ENCODE data around the gene EFNA4. TPM values are rescaled to one million over a fixed set of nuclear protein-coding genes. Genes with fewer than 3 reads are reported as not detected.

EFNA4 gene
- total RNA-seq, 1 experiment from 2014 or later, result 17.0 TPM

GRCh38 chr1:155086128-155086741, 22.7 kb downstream of the EFNA4 start:
- peak overlapping the region; percentile 69 for H3K4me3 ChIP-seq (ENCODE audit: low read depth, low read length, poor library complexity, severe bottlenecking)
- intact Hi-C loops (cut with micrococcal nuclease; ENCODE audit: unreplicated experiment), result no loop called here
- POLR2A ChIA-PET (ENCODE audit: low non-redundant PET), result interaction anchor here (0.5 kb wide), 1 partner anchor 124 kb away, joined by 4 read pairs; no protein-coding TSS in a partner anchor
- H3K27me3 ChIP-seq (replicated peaks; ENCODE audit: insufficient read depth, low read depth, low read length, poor library complexity), result peaks cover 13% of the 10 kb centered on the region
- BruUV-seq (replicated peaks), result no TSS peak
- H3K27ac ChIP-seq (ENCODE audit: low read depth, low read length, poor library complexity, severe bottlenecking), result no peak overlapping the region
- H3K4me1 ChIP-seq (ENCODE audit: insufficient read depth, low read length, poor library complexity, severe bottlenecking), result peaks cover 29% of the 10 kb centered on the region
- CTCF ChIA-PET, result interaction anchor here (1.5 to 2.1 kb wide), 4 partner anchors 24 to 87 kb away, joined by 5 to 35 read pairs (median 11); partner anchors contain the start of genes EFNA4 and KRTCAP2
- no peak for TF ChIP-seq EZH2 (IDR thresholded peaks at IDR 0.05; ENCODE audit: borderline replicate concordance, low read depth, low read length, poor library complexity, severe bottlenecking)
- TF ChIP-seq, protein P1, sequence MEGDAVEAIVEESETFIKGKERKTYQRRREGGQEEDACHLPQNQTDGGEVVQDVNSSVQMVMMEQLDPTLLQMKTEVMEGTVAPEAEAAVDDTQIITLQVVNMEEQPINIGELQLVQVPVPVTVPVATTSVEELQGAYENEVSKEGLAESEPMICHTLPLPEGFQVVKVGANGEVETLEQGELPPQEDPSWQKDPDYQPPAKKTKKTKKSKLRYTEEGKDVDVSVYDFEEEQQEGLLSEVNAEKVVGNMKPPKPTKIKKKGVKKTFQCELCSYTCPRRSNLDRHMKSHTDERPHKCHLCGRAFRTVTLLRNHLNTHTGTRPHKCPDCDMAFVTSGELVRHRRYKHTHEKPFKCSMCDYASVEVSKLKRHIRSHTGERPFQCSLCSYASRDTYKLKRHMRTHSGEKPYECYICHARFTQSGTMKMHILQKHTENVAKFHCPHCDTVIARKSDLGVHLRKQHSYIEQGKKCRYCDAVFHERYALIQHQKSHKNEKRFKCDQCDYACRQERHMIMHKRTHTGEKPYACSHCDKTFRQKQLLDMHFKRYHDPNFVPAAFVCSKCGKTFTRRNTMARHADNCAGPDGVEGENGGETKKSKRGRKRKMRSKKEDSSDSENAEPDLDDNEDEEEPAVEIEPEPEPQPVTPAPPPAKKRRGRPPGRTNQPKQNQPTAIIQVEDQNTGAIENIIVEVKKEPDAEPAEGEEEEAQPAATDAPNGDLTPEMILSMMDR (conservative IDR thresholded peaks at IDR 0.05; ENCODE audit: low read depth, low read length), result peak; percentile 97
- H3K9me3 ChIP-seq (ENCODE audit: low read depth, low read length, poor library complexity, severe bottlenecking), result no peaks in the 10 kb centered on the region
- peak; percentile 82 for DNase-seq (ENCODE audit: low spot score)
- H3K36me3 ChIP-seq (ENCODE audit: insufficient read depth, low read length, poor library complexity, severe bottlenecking), result no peaks in the 10 kb centered on the region

DNA sequence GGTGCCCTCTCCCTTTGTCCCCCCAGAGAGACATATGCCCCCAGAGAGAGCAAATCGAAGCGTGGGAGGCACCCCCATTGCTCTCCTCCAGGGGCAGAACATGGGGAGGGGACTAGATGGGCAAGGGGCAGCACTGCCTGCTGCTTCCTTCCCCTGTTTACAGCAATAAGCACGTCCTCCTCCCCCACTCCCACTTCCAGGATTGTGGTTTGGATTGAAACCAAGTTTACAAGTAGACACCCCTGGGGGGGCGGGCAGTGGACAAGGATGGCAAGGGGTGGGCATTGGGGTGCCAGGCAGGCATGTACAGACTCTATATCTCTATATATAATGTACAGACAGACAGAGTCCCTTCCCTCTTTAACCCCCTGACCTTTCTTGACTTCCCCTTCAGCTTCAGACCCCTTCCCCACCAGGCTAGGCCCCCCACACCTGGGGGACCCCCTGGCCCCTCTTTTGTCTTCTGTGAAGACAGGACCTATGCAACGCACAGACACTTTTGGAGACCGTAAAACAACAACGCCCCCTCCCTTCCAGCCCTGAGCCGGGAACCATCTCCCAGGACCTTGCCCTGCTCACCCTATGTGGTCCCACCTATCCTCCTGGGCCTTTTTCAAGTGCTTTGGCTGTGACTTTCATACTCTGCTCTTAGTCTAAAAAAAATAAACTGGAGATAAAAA, 23.5 kb downstream of the EFNA4 start:
- Histone ChIP-seq H3K4me3 (ENCODE audit: low read depth, low read length, poor library complexity, severe bottlenecking) (no peak overlapping the region), H3K36me3 (ENCODE audit: insufficient read depth, low read length, poor library complexity, severe bottlenecking) (no peaks in the 10 kb centered on the region), H3K27ac (ENCODE audit: low read depth, low read length, poor library complexity, severe bottlenecking) (no peak overlapping the region), H3K9me3 (ENCODE audit: low read depth, low read length, poor library complexity, severe bottlenecking) (no peaks in the 10 kb centered on the region), H3K27me3 (replicated peaks; ENCODE audit: insufficient read depth, low read depth, low read length, poor library complexity) (peaks cover 6% of the 10 kb centered on the region), H3K4me1 (ENCODE audit: insufficient read depth, low read length, poor library complexity, severe bottlenecking) (peaks cover 22% of the 10 kb centered on the region)
- TF ChIP-seq, protein P1 (conservative IDR thresholded peaks at IDR 0.05; ENCODE audit: low read depth, low read length), result no peak; the same call in 1 of the 2 replicates
- TF ChIP-seq EZH2 (IDR thresholded peaks at IDR 0.05; ENCODE audit: borderline replicate concordance, low read depth, low read length, poor library complexity, severe bottlenecking), result no peak
- CTCF ChIA-PET, result no interaction called here
- no TSS peak for BruUV-seq (replicated peaks)
- POLR2A ChIA-PET (ENCODE audit: low non-redundant PET), result no interaction called here
- no peak for DNase-seq (ENCODE audit: low spot score)
- intact Hi-C loops (cut with micrococcal nuclease; ENCODE audit: unreplicated experiment), result no loop called here

DNA sequence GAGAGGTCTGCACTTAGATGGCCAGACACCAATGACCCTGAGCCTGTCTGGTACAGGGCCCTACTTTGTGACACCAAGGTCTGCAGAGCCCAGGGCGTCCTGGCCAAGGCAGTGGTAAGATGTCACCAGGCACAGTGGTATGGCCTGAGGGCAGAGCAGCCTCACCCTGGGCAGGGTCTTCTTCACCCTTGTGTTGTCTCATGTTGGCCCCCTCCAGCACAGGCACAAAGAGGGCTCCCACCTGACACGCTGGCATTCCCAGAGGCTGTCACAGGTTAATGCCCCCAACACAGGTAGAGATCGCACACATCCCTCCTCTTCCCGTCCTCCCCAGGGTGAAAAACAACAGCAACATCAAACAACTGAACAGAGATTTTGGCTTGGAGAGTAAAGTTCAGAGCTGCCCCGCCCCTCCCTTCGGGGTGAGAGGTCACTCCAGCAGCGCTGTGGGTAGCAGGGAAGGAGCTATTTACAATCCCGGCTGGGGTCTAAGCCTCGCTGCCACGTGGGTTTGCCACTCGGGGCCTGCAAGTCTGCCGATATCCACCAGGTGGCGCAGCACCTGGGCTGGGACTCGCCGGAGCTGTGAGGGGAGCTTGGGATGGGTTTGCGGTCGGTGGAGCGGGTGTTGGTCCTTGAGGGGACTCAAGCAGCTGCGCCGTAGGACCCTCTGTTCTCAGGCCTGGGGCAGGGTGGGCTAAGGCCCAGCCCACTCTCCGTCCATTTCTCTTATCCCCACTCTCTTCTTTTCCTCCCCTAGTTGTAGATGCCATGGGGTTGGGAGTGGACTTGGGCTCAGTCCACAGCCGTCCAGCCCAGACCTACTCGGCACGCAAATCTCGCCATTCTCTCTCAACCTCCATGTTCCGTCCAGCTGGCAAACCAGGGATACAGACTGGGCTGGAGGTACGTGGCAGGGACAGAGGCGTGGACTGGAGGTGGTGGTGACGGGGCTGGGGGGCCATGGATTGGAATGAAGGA, 27.8 kb downstream of the EFNA4 start:
- H3K4me1 ChIP-seq (ENCODE audit: insufficient read depth, low read length, poor library complexity, severe bottlenecking), result peaks cover 7% of the 10 kb centered on the region
- no TSS peak for BruUV-seq (replicated peaks)

More for the DNA sequence above, 27.8 kb downstream of the EFNA4 start:
- no peak overlapping the region for H3K27ac ChIP-seq (ENCODE audit: low read depth, low read length, poor library complexity, severe bottlenecking)
- H3K36me3 ChIP-seq (ENCODE audit: insufficient read depth, low read length, poor library complexity, severe bottlenecking), result no peaks in the 10 kb centered on the region
- H3K9me3 ChIP-seq (ENCODE audit: low read depth, low read length, poor library complexity, severe bottlenecking), result no peaks in the 10 kb centered on the region
- peak; percentile 91 for DNase-seq (ENCODE audit: low spot score)
- H3K4me3 ChIP-seq (ENCODE audit: low read depth, low read length, poor library complexity, severe bottlenecking), result no peak overlapping the region
- H3K27me3 ChIP-seq (replicated peaks; ENCODE audit: insufficient read depth, low read depth, low read length, poor library complexity), result no peaks in the 10 kb centered on the region
- intact Hi-C loops (cut with micrococcal nuclease; ENCODE audit: unreplicated experiment), result loop anchor here (1.0 to 5.0 kb wide), 2 partner anchors 36 to 77 kb away; partner anchors contain the start of gene EFNA1
- POLR2A ChIA-PET (ENCODE audit: low non-redundant PET), result interaction anchor here (0.6 kb wide), 2 partner anchors 26 to 63 kb away, joined by 4 to 6 read pairs; no protein-coding TSS in a partner anchor
- CTCF ChIA-PET, result interaction anchor here (0.5 to 4.1 kb wide), 16 partner anchors 10 to 557 kb away, joined by 3 to 89 read pairs (median 6); partner anchors contain the start of genes KRTCAP2, TRIM46 and UBE2Q1
- TF ChIP-seq EZH2 (IDR thresholded peaks at IDR 0.05; ENCODE audit: borderline replicate concordance, low read depth, low read length, poor library complexity, severe bottlenecking), result no peak
- TF ChIP-seq, protein P1 (conservative IDR thresholded peaks at IDR 0.05; ENCODE audit: low read depth, low read length), result peak; percentile 99
